Subcutaneous adipose tissue (tissue), 4 donors: Measurements from ENCODE around the gene AFG1L. TPM values are rescaled to one million over a fixed set of nuclear protein-coding genes. Genes with fewer than 3 reads are reported as not detected.

Experiments used
- CTCF ChIP-seq: fragments of 450-650 bp; IDR thresholded peaks from one replicate; pipeline ENCODE4 v1.5.1; 2016; ENCODE audit warnings: low read depth, mild to moderate bottlenecking, control low read depth, antibody characterized with exemption, moderate library complexity
- total RNA-seq, 4 donors: library from RNA; depleted of rRNA; stranded (reverse); fragments of >200 nt; gene quantifications; one replicate each; pipeline ENCODE4 v1.1.0, GENCODE V29; 2016

The AFG1L gene
- total RNA-seq, 4 donors from 2014 or later, result 1.9 to 4.4 (median 2.9) TPM

- TF ChIP-seq CTCF, result no peak
Observed at GRCh38 chr6:108291091-108291490, 3.8 kb upstream of the AFG1L start.

DNA sequence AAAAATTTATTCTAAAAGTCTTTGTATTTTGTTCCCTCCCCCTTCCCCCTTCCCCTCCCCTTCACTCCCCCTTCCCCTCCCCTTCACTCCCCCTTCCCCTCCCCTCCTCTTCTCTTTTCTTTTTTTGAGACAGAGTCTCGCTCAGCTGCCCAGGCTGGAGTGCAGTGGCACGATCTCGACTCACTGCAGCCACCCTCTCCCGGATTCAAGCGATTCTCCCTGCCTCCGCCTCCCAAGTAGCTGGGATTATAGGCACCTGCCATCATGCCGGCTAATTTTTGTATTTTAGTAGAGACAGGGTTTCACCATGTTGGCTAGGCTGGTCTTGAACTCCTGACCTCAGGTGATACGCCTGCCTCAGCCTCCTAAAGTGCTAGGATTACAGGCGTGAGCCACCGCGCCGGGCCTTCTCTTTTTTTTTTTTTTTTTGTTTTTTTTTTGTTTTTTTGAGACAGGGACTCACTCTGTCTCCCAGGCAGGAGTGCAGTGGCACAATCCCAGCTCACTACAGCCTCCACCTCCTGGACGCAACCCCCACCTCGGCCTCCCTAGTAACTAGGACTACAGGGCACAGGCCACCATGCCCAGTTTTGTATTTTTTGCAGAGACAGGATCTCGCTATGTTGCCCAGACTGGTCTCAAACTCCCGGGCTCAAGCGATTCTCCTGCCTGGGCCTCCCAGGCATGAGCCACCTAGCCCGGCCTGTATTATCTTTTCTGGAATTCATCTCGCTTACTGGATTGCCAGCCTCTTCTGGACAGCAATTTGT lies 1.1 kb upstream of the AFG1L start:
- no peak for TF ChIP-seq CTCF

DNA sequence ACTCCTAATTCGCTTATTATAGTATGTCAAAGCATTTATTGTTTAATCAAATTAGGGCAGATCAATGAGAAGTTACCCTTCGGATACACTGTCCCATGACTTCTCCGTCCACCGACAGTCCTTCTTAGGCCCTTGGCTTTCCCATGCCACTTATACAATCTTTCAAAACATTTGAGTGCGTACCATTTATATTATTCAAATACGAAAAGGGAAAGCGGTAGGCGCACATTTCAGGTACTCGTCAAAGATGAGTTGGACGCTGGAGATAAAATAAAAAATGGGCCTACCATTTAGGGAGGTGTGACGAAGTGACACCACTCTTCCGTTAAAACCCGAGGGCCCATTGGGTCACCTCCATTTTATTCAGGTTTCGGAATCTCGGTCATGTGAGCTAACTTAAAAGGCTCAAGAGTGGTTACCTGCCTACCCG lies 542 bp upstream of the AFG1L start:
- no peak for TF ChIP-seq CTCF

DNA sequence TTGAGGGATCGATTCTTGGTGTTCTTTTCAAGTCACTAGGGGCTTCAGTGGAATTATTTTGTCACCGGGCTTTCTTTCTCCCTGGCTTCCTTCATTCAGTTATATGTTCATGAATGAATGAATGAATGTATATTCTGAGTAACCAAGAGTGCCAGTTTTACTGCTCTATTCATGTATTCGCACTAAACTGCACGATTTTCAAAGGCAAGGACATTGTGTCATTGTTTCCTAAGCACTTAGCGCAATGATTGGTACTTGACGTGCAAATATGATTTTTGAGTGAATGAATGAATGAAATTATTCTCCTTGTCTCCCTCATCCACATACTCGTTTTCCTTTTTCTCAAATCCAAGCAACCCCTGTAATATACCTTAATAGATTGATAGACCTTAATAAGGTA lies 822 bp downstream of the AFG1L start:
- no peak for TF ChIP-seq CTCF

DNA sequence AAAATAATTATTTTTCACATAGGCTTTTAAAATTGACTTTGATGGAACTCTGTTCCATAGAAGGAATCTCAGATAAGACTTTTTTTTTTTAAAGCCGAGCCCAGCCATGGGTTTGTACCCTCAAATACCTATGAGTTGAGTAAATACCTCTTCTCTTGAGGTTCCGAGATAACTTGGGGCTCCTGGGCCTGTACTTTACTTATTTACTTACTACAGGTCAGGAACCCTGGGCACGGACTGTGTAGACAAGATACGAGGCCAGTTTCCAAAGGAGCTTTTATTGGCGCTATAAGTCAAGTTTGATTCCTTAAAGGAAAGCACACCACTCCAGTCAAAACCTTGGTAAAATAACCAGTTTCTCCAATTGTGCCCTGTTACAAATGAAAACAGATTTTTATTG lies 7.5 kb downstream of the AFG1L start:
- TF ChIP-seq CTCF, result no peak

GRCh38 chr6:108304646-108305045 lies 9.8 kb downstream of the AFG1L start:
- no peak for TF ChIP-seq CTCF

DNA sequence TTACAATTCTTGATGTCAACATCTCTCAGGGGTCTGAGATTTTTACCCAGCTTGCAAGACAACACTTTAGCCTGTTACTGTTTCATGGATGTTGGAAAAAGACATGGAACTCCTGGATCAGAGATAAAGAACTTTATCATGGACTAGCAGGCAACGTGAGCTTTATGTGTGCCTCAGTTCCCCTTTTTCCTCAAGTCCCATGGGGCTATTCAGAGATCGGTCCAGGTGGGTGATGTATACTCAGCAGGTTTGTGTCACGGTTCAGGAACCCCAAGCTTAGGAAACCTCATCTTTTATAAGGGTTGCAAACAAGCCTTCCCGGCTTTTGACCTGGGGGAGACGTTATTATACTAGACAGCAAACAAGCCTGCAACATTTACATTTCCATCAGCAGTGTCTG lies 15.0 kb downstream of the AFG1L start:
- TF ChIP-seq CTCF, result no peak
